ENCODE data around the gene ASIC2. TPM values are rescaled to one million over a fixed set of nuclear protein-coding genes. Genes with fewer than 3 reads are reported as not detected.

Gene ASIC2
- polyA plus RNA-seq, 1 experiment, result 0.05 TPM

DNA sequence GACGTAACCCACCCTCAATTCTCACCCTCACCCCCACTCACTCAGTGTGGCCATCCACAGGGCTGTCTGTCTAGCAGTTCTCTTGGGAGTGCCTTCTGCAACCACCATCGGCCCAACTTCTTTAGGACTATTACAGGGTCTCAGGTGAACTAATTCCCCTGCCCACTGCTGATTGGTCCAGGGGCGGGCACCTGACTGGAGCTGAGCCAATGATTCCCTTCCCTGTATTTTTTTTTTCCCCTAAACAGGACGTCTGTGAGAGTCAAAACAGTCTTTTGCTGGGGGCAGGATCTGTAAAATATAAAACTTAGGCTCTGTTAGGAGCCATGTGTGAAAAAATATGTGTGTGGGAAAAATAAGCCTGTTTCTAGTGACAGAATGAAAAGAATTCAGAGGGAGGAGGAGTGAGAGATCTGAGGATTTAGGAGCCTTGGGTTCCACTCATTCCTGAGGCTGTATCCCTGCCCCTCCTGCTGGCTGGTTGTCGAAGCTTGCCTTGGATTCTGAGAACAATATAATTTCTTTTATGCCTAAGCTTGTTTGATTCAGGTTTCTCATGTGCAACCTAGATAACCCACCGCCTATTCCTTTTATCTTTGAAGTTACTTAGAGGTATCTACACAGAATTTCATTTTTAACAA, 186.4 kb downstream of the ASIC2 start:
- ChIA-PET CTCF (no interaction called here), POLR2A (no interaction called here)
- peak; percentile 4 for DNase-seq (ENCODE audit: low read depth)
- no peaks in the 10 kb centered on the region for H3K36me3 ChIP-seq (ENCODE audit: control insufficient read depth, insufficient read depth, low read length)
- no peak overlapping the region for H3K4me3 ChIP-seq (ENCODE audit: low read depth, low read length)
- H3K27me3 ChIP-seq (ENCODE audit: control insufficient read depth, insufficient read depth, low read length), result no peaks in the 10 kb centered on the region
- TF ChIP-seq, protein P1, sequence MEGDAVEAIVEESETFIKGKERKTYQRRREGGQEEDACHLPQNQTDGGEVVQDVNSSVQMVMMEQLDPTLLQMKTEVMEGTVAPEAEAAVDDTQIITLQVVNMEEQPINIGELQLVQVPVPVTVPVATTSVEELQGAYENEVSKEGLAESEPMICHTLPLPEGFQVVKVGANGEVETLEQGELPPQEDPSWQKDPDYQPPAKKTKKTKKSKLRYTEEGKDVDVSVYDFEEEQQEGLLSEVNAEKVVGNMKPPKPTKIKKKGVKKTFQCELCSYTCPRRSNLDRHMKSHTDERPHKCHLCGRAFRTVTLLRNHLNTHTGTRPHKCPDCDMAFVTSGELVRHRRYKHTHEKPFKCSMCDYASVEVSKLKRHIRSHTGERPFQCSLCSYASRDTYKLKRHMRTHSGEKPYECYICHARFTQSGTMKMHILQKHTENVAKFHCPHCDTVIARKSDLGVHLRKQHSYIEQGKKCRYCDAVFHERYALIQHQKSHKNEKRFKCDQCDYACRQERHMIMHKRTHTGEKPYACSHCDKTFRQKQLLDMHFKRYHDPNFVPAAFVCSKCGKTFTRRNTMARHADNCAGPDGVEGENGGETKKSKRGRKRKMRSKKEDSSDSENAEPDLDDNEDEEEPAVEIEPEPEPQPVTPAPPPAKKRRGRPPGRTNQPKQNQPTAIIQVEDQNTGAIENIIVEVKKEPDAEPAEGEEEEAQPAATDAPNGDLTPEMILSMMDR (IDR thresholded peaks at IDR 0.05; ENCODE audit: insufficient read depth, low read depth, low read length), result no peak

DNA sequence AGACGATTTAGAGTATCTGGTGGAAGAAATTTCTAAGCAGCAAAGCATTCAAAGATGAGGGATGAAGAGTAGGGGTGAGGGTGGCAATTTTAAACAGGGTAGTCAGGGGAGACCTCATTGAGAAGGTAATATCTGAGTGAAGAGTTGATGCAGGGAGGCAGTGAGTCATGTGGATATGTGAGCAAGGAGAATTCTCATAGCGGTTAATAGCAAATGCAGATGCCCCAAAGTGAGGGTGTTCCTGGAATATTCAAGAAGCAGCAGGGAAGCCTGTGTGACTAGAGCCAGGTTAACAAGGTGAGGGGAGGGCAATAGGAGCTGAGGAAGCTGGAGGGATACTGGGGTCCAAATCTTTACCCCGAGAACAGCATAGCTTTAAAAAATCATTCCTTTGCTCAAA, 187.2 kb downstream of the ASIC2 start:
- TF ChIP-seq, protein P1 (IDR thresholded peaks at IDR 0.05; ENCODE audit: insufficient read depth, low read depth, low read length), result no peak
- no peak overlapping the region for H3K4me3 ChIP-seq (ENCODE audit: low read depth, low read length)
- ChIA-PET POLR2A (no interaction called here), CTCF (no interaction called here)
- no peak for DNase-seq (ENCODE audit: low read depth)
- no peaks in the 10 kb centered on the region for H3K27me3 ChIP-seq (ENCODE audit: control insufficient read depth, insufficient read depth, low read length)
- H3K36me3 ChIP-seq (ENCODE audit: control insufficient read depth, insufficient read depth, low read length), result no peaks in the 10 kb centered on the region

DNA sequence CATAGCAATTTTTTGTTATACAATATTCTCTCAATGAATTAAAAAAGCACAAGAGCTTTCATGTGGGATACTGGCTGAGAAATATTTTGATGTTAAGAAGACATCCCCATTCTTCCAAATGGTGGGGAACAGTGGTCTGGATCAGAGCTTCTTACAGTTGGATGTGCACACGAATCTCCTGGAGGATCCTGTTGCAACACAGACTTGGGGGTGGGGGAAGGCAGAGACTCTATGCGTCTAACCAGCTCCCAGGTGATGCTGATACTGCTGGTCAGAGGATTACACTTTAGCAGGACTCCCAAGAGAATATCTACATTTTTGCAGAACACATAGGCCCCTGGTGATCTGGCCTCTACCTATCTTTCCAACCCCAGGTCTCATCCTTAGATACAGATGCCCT, 193.2 kb downstream of the ASIC2 start:
- DNase-seq (ENCODE audit: low read depth), result no peak
- ChIA-PET POLR2A (no interaction called here), CTCF (no interaction called here)
- no peaks in the 10 kb centered on the region for H3K27me3 ChIP-seq (ENCODE audit: control insufficient read depth, insufficient read depth, low read length)
- TF ChIP-seq, protein P1 (IDR thresholded peaks at IDR 0.05; ENCODE audit: insufficient read depth, low read depth, low read length), result no peak
- H3K4me3 ChIP-seq (ENCODE audit: low read depth, low read length), result no peak overlapping the region
- H3K36me3 ChIP-seq (ENCODE audit: control insufficient read depth, insufficient read depth, low read length), result no peaks in the 10 kb centered on the region

DNA sequence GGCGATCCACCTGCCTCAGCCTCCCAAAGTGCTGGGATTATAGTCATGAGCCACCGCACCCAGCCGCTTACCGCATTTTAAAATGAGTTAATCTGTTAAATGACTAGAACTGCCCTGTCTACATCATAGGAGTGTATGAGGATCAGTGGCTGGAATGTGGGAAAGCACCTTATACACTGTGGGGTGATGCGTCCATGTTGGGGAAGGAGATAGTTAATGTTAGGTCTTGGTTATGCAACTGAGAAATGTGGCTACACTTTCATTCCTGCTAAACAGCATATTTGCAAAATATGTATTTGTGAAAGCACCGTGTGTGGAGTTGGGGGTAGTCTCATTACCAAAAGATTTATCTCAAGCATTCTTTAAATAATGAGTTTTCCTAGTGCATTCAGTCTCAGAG, 193.8 kb downstream of the ASIC2 start:
- ChIA-PET POLR2A (no interaction called here), CTCF (no interaction called here)
- no peaks in the 10 kb centered on the region for H3K27me3 ChIP-seq (ENCODE audit: control insufficient read depth, insufficient read depth, low read length)
- no peak overlapping the region for H3K4me3 ChIP-seq (ENCODE audit: low read depth, low read length)
- DNase-seq (ENCODE audit: low read depth), result no peak
- TF ChIP-seq, protein P1 (IDR thresholded peaks at IDR 0.05; ENCODE audit: insufficient read depth, low read depth, low read length), result no peak
- no peaks in the 10 kb centered on the region for H3K36me3 ChIP-seq (ENCODE audit: control insufficient read depth, insufficient read depth, low read length)

DNA sequence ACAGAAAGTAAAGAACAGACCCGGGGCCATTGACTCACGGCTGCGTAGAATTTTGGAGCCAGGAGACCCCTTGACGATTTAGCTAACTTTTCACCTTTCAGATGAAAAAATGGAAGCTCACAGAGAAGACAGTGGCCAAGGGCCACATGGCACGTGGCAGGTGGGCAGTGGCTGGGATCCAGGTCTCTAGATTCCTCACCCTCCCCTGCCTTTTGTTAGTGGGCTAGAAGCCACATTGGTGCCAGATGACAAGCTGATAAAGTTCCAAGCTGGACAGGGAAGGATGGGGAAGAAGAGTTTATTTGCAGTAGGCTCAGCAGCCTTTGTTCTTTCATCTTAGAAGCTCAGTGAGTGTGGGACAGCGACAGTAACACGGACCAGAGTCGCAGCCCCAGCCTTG, 195.7 kb downstream of the ASIC2 start:
- no peak overlapping the region for H3K4me3 ChIP-seq (ENCODE audit: low read depth, low read length)
- TF ChIP-seq, protein P1 (IDR thresholded peaks at IDR 0.05; ENCODE audit: insufficient read depth, low read depth, low read length), result no peak
- POLR2A ChIA-PET, result no interaction called here
- CTCF ChIA-PET, result no interaction called here
- no peak for DNase-seq (ENCODE audit: low read depth)
- H3K36me3 ChIP-seq (ENCODE audit: control insufficient read depth, insufficient read depth, low read length), result no peaks in the 10 kb centered on the region
- H3K27me3 ChIP-seq (ENCODE audit: control insufficient read depth, insufficient read depth, low read length), result no peaks in the 10 kb centered on the region
